ENCODE results near the gene CALN1.

Gene CALN1

DNA sequence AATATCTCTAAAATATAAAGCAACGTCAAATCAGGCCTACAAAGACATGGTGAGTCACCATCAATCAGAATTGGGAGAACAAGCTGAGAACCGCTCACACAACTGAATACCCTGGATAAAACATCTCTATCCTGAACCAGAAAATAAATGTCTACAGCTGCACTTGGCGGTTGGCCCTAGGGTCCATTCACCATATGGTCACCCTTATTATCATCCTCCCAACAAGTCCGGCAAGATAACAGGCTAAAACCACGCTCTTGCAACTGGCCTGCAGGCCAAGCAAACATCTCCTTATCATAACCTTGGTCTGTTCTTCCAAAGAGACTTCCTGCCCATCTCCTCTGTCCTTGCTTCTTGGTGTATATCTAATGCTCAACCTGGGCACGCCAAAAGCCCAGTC is 310.7 kb downstream of the CALN1 start:
- DNase-seq (ENCODE audit: low read depth), result no peak
- H3K4me3 ChIP-seq (ENCODE audit: low read length), result no peak overlapping the region
- TF ChIP-seq, protein P1, sequence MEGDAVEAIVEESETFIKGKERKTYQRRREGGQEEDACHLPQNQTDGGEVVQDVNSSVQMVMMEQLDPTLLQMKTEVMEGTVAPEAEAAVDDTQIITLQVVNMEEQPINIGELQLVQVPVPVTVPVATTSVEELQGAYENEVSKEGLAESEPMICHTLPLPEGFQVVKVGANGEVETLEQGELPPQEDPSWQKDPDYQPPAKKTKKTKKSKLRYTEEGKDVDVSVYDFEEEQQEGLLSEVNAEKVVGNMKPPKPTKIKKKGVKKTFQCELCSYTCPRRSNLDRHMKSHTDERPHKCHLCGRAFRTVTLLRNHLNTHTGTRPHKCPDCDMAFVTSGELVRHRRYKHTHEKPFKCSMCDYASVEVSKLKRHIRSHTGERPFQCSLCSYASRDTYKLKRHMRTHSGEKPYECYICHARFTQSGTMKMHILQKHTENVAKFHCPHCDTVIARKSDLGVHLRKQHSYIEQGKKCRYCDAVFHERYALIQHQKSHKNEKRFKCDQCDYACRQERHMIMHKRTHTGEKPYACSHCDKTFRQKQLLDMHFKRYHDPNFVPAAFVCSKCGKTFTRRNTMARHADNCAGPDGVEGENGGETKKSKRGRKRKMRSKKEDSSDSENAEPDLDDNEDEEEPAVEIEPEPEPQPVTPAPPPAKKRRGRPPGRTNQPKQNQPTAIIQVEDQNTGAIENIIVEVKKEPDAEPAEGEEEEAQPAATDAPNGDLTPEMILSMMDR (IDR thresholded peaks at IDR 0.05; ENCODE audit: insufficient read depth, low read depth, low read length, missing control alignments), result no peak

DNA sequence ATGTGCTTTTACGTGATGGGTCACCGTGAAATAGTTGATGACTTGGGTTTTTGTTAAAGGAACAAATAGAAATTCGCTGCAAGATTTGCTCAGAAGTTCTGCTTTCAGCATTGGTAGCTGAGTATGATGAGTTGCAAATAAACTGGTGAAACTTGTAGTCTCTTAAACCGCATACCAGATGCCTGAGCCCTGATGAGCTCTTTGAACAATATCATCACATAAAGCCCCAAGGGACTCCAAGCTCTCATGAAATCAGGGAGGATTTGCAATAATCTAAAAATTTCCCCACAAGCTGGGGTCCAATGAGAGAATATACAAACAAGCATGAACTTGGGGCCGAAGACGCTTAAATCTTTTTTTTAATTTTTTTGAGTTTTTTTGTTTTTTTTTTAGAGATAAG is 312.4 kb downstream of the CALN1 start:
- H3K4me3 ChIP-seq (ENCODE audit: low read length), result no peak overlapping the region
- TF ChIP-seq, protein P1 (IDR thresholded peaks at IDR 0.05; ENCODE audit: insufficient read depth, low read depth, low read length, missing control alignments), result no peak
- DNase-seq (ENCODE audit: low read depth), result no peak

- TF ChIP-seq, protein P1 (IDR thresholded peaks at IDR 0.05; ENCODE audit: insufficient read depth, low read depth, low read length, missing control alignments), result no peak
- no peak for DNase-seq (ENCODE audit: low read depth)
- H3K4me3 ChIP-seq (ENCODE audit: low read length), result no peak overlapping the region
These were observed 313.1 kb downstream of the CALN1 start for GRCh38 chr7:72098807-72099580.

DNA sequence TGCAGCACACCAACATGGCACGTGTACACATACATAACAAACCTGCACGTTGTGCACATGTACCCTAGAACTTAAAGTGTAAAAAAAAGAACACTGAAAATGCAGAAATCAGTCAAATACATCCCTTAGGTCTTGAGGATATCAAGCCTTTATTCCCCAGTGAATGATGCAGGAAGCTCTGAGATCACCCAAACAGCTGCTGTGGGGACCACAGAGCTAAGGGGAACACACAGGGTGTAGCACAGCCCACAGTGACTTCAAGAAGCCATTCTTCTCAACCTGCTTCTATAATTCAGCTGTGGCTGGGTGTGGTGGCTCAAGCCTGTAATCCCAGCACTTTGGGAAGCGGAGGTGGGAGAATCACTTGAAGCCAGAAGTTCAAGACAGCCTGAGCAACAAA is 314.9 kb downstream of the CALN1 start:
- no peak for DNase-seq (ENCODE audit: low read depth)
- H3K4me3 ChIP-seq (ENCODE audit: low read length), result no peak overlapping the region
- TF ChIP-seq, protein P1 (IDR thresholded peaks at IDR 0.05; ENCODE audit: insufficient read depth, low read depth, low read length, missing control alignments), result no peak

DNA sequence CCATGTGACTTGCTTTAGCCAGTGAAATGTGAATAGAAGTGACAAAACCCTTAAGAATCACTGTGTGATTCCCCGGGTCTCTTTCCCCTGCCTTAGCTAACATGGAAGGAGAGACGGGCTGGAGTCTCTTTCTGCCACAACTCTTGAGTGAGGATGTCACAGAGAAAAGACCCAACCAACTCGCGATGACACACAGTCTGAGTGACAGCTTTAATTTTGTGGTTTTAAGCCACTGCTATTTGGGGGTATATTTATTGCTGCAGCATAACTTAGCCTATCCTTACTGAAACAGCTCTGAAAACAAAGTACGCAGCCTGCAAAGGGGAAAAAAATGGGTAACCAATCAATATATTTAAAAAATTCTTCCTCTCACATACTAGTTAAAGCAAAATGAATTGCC is 319.4 kb downstream of the CALN1 start:
- TF ChIP-seq, protein P1 (IDR thresholded peaks at IDR 0.05; ENCODE audit: insufficient read depth, low read depth, low read length, missing control alignments), result no peak
- no peak overlapping the region for H3K4me3 ChIP-seq (ENCODE audit: low read length)
- no peak for DNase-seq (ENCODE audit: low read depth)

GRCh38 chr7:72087926-72088325 is 324.2 kb downstream of the CALN1 start:
- TF ChIP-seq, protein P1 (IDR thresholded peaks at IDR 0.05; ENCODE audit: insufficient read depth, low read depth, low read length, missing control alignments), result no peak
- no peak for DNase-seq (ENCODE audit: low read depth)
- H3K4me3 ChIP-seq (ENCODE audit: low read length), result no peak overlapping the region
